Medulla oblongata (tissue), 1 donor: Measurements from ENCODE around the gene PRRT1B.
"Not testable (repeated sequence)": the region's sequence is repeated elsewhere in the genome, so short reads cannot be mapped to it uniquely, and the experiment has no call there.

Source experiments
- DNase-seq: peaks from one replicate; pipeline ENCODE4 v3.0.0-alpha.2; 2015; ENCODE audit errors: extremely low spot score

Gene PRRT1B

DNA sequence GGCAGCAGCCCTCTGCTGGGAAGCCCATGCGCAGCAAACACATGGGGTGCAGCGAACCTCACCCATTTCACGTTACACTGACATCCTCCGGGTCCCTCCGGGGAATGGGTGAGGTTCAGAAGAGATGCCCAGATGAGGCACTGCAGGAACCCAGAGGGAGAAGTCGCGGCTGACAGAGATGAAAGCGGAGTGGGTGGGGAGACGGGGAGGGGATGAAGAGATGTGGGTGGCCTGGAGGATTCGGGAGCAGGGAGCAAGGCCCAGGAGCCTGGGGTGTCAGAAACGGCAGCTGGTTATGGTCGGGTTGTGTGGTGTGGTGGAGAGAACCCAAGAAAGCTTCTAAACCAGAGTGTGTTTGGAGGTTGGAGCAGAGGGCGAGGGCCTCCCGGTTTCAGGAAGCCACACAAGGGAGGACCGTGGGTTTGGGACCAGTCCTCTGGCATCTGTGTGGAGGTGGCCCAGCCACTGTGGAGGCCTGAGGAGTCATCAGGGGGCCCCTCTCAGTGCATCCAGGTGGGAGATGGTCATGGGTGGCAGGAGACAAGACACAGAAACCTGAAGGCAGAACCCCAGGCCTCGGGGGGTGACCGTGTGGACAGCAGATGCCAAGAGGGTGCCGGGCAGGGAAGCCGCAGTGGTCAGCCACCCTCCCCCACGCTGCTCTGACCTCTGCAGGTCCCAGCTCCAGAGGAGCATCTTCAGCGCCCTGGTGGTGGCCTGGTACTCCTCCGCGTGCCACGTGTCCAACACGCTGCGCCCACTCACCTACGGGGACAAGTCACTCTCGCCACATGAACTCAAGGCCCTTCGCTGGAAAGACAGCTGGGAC, 22.9 kb upstream of the PRRT1B start:
- no peak for DNase-seq

DNA sequence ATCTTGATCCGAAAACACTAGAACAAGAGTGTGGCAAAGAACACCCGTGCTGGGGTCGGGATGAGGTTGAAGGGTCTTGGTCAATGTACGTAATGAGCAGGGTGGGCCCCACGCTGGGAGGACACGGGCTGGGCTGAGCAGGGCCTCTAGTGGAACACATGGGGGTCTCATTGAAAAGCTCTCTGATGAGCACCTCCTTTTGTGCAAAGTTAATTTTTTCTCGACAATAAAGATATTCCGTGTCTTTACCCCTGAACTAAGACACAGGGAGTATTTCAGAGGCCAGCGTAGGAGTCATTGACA, 22.3 kb upstream of the PRRT1B start:
- no peak for DNase-seq

DNA sequence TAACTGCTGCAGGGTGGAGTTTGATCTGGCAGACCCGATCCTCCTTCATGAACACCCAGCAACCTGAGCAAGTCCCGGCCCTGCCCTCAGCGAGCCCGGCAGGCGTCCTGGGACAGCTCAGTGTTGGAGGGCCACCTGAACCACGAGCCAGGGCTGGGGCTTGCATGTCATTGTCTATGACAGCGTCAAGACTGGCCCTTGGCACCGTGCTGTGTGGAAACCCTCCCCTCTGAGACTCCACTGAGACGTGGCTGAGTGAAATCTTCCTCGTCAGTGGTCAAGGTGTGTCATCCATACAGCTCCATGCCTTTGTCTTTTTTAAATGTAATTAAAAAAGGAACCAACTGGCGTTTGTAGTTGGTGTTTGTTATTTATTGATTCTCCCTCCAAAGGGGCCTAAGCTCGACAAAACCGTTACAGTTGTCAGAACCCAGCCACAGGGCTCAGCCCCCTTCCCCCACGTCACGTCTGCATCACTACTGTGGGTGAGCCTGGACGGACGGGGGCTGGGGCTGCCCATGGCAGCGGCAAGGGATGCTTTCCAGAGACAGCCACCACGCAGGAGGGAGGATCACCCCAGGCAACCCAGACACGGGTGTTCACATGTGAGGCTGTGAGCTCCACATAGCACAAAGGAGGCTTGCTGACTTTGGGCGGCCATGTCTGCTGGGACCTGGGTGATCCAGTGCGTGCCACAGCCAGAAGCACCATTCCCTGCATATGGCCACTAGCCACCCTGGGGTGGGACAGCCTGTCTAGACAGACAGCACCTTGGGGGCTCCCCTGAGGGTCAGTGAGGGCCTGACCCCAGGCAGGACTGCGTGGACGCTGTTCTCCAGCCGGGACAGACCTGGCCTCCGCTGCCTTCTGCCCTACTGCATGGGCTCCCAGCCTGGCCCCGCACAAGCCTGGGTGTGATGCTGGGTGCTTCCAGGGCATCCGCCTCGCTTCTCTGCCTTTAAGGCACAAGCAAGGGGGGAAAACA, 21.6 kb upstream of the PRRT1B start:
- DNase-seq = no peak

DNA sequence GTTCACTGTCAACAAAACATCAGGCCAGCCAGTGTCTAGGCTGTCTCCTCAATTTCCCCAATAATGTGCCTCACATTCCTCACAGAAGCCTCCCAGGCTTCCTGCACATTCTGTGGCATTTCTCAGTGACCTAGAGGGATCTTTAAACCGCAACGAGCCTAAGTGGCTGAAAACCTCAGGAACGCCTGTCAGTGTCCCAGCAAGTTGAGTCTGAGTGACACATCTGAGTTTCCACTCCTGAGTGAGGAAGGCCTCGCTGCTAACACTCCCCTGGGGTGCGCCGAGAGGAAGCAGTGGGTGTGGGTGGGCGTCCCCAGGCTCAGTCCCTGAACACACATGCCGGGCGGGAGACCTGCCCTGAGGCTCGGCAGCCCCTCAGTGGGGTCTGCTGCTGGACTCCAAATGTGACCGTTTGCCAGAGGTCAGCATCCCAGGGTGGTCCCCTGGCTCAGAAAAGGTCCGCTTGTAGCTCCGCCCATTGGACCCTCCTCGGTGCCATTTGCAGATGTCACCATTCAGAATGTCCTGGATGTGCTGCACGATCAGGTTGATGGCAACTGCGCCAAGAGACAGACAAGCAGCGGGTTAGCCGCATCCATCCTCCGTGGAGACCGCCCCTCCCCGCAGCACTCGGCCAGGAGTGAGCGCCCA, 20.5 kb upstream of the PRRT1B start:
- no peak for DNase-seq

DNA sequence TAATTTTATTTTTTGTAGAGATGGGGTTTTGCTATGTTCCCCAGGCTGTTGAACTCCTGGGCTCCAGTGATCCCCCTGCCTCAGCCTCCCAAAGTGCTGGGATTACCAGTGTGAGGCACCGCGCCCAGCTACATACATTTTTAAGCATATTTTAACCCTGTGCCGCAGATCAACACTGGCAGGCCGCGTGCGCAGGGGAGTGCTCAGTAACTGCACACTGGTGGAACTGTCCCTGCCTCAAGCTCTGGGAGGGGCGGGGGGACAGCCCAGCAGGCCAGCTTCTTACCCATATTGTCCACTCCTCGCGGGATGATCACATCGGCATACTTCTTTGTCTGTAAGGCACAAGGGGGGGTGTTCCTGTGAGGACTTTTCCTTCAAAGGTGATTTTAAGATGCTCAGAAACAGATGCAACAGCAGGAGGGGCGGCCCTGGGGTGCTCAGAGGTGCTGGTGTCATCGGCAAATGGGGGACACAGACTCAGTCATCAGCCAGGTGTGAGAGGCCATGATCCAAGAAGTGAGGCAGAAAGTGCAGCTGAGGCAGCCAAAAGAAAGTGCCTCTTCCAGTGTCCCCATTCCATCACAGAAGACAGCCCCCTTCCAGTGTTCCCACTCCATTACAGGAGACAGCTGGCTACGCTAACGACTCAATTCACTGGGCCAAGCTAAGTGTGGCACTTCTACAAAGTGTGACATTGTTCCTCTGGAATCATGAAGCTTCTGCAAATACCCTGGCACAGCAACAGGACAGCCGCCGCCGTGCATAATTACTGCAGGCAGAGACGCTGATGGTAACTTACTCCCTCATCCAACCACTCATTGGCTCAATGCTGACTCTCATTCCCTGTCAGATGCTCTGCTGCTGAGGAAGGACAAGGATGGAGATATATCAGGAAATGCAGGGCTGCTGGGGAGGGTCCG, 19.4 kb upstream of the PRRT1B start:
- DNase-seq = peak; percentile 82

DNA sequence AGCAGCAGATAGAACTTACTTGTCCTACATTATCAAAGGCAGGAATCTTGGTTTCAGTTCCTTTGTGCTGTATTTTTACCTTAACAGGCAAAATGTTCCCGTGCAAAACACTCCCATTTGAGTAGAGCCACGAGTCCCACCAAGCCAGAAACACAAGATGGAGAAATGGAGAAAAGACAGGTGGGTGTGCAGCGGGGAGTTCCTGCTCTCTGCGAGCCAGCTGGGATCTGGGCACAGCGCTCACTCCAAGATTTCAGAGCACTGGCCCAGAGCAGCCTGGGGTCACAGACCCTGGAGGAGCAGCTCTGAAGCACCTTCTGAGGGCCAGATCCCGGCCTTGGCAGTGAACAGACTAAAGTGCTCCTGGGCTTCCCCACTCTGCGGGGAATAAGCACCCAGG, 17.1 kb upstream of the PRRT1B start:
- DNase-seq = no peak

DNA sequence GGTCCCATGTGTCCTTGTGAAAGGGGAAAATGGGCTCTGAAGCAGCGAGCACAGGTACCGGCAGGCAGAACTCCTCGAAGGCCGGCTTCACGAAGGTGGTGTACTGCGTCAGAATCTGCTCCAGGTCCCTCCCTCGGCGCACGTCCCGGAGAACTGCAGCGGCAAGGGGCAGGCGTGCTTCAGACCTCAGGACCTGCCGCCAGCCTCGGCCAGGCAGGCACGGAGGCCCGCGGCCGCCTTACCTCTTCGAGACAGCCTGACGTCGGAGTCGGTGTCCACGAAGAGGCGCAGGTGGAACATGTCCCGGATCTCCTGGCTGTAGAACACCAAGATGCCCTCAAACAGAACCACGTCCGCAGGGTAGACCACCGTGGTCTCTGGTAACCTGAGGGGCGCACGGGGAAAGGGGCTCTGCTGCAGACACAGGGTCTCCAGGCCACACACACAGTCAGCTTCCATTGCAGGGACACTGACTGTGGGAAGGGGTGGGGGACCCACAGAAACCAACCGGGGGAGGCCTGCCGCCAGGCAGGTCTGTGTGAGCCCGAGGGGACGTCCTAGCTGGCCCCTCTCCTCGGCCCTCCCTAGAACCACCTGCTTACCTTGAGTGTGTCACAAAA, 16.3 kb upstream of the PRRT1B start:
- no peak for DNase-seq

DNA sequence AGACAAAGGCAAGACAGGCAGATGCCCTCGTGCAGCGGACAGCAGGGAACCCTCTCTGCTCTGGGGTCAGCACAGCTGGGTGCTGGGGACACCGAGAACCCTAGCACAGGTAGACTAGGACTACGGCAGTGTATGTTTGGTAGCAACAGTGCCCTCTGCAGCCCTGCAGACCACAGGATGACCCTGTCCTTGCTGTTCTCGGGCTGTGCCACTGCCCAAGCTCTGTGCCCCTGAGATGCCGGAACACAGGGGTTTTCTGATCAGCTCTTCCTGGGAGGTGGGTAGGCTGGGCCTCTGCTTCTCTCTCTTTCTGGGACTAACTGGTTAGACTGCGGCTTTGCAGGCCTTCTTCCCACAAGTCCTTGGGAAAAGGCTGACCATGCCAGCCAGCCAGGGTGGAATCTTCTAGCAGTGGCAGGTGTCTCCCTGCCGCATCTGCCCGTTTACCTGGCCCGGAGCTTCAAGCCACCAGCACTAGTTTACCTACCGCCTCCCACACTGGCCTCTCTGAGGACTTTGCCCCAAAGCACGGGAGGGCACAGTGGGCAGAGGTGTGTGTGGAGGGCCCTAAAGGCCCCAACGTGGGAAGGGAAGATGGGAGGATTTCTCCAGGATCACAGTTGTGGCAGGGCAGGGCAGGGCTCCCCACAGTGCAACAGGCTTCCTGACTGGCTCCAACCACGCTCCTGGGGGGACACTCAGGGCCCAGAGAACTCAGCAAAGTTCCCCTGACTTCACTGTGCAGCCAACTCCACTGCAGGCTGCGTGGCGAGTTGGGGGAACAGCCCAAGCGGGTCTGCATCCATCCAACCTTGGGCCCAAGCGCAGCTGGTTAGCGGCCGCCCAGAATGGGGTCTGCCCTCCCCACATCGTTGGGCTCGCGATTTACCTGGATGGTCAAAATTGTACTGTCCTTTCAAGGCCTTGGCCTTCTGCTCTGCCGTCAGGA, 15.5 kb upstream of the PRRT1B start:
- DNase-seq = no peak

DNA sequence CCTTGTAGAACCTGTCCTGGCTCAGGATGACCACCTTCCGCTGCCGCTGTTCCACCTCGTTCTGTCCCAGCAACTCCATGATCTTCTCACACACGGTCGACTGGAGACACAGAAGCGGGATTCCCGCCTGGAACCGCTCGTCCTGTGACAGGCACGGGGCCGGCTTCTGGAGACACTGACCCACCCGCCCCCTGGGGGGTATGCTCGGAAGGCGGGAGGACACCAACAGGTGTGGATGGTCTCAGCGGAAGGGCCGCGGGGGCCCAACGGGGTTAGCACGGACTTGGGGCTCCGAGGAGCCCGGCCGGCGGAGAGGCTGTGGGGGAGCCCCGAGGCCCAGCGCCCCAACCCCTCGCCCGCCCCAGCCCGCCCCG, 14.8 kb upstream of the PRRT1B start:
- no peak for DNase-seq

DNA sequence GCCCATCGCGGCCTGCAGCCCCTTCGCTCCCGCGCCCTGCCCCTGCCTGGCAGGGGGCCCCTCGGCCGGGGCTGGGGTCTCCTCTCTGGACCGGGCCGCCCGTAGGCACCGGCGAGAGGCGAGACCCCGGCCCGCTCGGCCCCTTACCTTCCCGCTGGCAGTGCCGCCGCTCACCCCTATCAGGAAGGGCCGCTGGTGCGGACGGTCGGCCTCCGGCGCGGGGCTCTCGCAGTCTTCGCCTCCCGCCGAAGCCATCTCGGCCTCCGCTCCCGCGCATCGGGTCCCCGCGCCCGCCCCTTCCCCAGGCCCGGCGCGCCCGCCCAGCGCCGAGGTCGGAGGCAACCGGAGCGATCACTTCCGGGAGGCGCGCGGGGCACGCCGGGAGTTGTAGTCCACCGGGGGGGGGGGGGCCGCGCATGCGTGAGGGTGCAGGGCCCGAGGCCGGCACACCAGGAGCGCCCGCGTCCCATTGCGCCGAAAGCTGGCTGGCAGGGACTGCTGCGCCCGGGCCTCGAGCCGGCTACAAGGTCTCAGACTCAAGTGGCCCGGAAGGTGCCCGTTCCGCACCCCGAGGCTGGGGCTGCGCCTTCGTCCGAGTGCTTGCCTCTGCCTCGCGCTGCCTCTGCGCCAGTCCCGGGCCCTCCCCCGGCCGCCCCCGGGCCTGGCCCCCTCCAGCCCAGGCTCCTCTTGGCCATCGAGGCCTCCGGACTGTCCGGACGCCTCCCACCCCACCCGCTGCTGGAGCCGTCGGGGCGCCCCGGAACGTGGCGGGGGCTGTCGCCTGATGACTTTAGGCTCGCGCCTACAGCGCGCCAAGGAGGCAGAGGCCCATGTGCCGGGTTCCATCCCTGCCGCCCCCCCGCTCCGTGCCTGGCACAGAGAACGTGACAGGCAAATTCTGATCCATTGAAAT, 14.1 kb upstream of the PRRT1B start, which contains the start of gene UCK1:
Gene UCK1 (minus strand): TSS at position 344 of the 913 bp plus-strand sequence. CDS start 89 bp downstream, at position 255.
- peak; percentile 82 for DNase-seq

DNA sequence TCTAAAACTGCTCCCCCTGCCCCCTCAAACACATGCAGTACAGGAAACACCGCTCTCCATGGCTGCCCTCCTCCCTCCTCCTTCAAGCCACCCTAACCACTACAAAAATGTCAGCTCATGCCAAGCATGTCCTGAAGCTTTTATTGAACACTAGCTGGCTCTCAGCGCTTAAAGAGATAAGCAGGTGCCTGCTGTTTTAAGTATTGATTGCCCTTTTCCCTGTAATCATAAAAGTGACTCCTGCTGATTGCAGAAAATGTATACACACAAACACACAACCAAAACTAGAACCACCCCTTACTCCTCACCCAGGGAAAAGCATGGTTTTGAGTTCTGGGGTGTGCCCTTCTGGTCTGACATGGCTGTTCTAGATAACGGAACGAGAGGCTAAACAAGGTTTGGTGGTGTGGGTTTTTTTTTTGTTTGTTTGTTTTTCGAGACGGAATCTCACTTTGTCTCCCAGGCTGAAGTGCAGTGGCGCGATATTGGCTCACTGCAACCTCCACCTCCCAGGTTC, 10.5 kb upstream of the PRRT1B start:
- DNase-seq = no peak

DNA sequence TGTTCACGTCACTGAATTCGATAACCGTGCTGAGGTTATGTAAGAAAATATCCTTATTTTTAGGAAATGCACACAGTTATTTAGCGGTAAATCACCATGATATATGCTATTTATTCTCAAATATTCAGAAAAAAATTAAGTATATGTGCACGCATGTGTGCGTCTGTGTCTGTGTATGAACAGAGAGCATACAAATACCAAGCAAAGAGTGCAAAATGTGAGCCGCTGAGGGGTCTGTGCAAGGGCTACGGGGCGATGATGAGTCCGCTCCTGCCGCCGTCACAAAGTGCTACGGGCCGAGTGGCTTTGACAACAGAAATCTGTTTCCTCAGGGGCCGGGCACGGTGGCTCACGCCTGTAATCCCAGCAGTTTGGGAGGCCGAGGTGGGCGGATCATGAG, 7.4 kb upstream of the PRRT1B start:
- no peak for DNase-seq

DNA sequence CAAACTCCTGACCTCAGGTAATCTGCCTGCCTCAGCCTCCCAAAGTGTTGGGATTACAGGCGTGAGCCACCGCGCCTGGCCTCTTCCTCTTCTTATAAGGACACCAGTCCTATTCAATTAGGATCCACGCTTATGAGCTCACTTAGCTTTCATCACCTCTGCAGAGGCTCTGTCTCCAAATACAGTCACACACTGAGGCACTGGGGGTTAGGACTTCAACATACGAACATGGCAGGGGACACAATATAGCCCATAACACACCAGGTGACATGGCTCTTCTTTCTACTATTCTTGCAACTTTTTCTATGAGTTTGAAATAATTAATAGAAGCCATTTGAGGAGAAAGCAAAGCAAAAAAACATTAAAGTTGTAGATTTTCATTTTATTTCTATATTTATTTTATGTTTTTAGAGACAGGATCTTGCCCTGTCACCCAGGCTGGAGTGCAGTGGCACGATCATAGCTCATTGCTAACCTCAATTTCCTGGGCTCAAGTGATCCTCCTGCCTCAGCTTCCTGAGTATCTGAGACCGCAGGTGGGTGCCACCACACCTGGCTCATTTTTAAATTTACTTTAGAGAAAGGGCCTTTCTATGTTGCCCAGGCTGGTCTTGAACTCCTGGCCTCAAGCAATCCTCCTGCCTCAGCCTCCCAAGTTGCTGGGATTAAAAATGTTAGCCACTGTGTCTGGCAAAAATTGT, 6.0 kb upstream of the PRRT1B start:
- no peak for DNase-seq

DNA sequence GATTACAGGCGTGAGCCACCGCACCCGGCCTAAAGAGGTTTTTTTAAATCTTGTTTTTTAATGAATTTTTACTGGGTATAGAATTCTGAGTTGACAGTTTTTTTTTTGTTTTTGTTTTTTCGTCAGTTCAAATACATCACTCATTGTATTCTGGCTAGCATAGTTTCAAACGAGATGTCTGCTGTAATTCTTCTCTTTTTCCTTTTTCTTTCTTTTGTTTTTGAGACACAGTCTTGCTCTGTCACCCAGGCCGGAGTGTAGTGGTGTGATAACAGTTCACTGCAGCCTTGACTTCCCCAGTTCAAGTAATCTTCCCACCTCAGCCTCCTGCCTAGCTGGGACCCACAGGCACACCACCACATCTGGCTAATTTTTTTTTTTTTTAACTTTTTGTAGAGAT, 2.2 kb upstream of the PRRT1B start:
- no peak for DNase-seq

DNA sequence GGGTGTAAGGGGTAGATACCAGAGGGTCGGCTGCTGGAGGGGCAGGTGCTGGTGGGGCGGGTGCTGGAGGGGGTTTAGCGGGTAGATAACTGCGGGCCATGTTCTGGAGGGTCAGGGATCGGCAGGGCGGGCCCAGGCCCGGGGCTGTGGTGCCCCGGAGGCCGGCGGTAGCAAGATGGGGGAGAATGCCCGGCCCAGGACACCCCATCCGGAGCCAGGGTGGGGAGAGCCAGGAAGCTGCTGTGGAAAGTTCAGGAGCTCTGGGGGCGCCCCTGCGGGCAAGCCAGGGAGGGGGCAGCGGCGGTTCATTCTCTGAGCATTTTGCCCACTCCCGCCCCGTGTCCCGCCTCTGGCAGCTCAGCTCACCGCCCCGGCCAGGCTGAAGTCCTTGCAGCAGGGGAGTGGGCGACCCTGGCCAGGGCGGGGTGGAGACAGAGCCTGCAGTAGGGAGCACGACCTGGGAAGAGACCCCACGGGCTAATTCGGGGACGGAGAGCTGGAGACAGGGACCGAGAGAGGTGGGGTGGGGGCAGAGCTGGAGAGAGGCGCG, 538 bp downstream of the PRRT1B start:
- DNase-seq = no peak

DNA sequence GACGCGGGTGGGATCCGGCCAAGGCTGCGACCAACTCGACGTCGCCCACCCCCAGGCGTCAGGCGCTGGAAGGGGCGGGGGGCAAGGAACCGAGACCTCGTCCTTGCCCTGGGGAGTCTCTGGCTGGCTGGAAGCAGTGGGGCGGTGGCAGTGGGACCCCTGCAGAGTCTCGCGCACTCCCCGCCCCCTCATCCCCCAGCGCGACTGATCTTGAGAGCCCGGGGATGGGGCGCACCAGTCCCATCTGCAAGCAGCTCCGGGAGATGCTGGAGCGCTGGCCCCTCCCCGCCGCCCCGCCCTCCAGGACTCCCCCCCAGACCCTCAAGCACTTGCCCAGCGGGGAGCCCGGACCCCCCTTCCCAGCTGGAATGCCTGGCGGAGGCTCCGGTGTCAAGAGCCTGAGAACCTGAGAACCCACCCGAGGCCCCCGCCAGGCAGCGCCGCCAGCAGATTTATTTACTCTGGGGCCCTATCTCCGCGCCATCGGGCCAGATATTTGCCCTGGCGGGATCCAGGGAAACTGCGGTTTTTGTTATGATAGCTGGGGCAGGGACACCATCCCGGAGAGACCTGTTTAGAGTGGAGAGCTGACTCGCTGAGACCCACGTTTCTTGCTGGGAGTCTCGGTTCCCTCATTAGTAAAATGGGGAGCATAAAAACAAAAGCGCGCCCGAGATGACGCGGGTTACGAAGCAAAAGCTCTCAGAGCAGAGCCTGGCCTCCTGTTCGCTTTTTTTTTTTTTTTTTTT, 1.2 kb downstream of the PRRT1B start:
- DNase-seq = no peak

DNA sequence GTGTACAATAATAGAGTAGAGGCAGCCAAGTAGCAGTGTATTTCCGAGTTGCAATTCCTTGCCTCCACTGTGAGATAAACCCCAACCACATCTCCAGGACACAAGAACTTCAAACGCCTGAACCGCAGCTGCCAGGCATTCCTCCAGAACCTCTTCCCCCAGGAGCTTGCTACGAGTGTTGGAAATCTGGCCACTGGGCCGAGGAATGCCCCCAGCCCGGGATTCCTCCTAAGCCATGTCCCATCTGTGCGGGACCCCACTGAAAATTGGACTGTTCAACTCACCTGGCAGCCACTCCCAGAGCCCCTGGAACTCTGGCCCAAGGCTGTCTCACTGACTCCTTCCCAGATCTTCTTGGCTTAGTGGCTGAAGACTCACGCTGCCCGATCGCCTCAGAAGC, 3.9 kb downstream of the PRRT1B start:
- not testable (repeated sequence) for DNase-seq
